ENCODE results near the gene SLC22A1.

SLC22A1 gene

DNA sequence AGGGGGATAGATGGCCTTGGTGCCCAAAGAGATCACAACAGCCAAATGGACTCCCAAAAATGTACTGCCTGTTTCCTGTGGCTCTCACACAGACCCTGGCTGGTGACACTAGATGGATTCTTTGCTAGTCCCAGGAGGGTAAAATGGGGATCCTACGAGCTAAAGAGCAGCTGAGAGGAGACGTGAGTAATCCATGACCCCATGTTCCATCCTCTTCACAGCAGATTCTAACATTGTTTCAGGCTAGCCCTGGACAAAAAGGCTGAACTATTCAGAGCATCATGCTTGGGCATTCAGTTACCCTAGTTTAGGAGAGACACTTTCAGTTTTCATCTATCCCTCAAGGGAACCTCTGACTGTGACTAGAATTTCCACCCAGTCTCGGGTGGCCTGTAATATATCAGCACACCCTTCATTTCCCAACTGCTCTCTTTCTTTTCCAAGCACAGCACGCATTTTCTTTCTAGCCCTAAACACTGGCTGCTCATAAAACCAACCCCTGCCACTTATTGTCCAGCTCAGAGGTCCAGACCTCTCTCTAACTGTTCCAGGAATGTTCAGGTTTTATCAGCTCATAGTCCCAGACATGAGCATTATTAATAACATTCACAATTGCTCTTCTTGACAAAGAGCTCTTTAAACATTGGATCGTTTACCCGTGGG lies 48.5 kb downstream of the SLC22A1 start:
- no peak for DNase-seq (ENCODE audit: low read depth in 2 of 3, low spot score in 1 of 3)

DNA sequence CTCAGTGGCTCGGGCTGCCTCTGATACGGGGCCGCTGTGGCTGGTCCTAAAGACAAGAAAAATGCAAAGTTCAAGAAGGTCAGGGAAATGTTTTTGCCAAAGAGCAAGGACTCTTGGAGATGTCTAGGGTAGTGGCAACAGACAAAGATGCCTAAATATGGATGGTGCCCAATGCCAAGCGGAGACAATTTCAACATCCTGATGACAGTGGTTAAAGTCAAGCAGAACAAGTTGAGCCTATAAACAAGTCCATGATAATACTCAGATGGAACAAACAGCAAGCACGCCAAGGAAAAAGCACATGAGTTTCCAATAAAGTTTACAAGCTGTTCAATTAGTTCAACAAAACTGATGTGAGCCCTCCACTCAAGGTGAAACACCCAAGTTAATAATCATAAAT lies 51.1 kb downstream of the SLC22A1 start:
- DNase-seq (ENCODE audit: low read depth in 2 of 3, low spot score in 1 of 3): no peak

DNA sequence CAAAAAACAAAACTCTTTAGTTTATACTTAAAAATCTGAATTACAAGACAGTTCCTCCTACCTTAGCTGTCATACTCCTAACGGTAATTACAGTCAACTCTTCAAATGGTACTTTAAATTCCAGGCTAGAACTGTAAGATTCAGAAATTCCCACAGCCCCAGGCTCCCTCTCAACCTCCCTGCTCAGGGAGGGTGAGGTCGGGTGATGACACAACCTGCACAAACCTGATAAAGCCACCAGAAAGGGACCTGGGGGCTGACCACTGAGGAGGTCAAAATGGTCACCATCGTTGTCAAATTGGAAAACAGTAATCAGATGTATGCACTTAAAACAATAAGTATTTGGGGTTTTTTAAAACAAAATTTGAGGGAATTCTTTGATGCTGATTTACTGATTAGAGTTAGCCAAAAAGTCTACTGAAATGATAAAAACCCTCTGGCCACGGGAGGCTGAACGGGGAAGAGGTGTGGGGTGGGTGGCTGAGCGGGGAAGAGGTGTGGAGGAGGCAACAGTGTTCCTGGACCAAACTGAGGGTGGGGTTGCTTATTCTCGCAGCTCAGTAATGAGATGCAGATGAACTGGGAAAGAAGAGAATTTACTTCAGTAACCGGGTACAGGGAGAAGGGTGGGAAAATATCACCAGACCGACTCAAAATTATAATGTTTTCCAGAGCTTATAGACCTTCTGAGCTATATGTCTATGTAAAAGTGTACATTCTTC lies 52.4 kb downstream of the SLC22A1 start:
- DNase-seq (ENCODE audit: low read depth in 2 of 3, low spot score in 1 of 3): no peak

DNA sequence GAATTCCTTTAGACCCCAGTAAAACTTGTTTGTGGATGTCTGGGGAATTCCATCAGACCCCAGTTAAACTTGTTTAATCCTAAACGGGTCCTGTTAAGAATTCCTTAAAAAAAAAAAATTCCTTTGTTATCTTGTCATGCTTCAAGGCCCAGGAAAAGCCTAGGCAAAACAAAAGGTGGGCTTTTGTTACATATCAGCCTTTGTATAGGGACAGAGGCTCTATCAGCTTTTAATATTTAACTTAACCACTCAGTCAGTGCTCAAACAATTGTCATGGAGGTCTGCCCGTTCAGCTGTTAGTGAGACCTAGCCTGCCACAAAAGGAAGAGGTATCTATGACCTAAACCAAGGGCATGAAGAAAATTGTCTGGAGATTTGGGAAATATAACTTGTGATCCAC lies 53.1 kb downstream of the SLC22A1 start:
- no peak for DNase-seq (ENCODE audit: low read depth in 2 of 3, low spot score in 1 of 3)

DNA sequence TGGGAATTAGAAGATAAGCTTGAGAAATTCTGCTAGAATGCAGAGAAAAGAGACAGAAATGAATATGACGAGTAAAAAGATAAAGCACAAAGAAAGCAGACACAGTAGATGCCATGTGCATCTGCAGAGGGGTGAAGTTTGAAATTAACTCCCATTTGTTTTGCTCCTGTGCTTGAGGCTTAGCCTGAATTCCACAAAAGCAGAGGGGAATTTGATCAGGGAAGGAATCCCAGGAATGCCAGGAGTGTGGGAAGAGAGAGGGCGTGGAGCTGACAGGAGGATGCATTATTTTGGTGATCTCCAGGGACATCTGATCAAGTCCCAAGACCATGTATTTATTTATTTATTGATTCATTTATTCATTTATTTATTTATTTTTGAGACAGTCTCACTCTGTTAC lies 55.6 kb downstream of the SLC22A1 start:
- no peak for DNase-seq (ENCODE audit: low read depth in 2 of 3, low spot score in 1 of 3)

DNA sequence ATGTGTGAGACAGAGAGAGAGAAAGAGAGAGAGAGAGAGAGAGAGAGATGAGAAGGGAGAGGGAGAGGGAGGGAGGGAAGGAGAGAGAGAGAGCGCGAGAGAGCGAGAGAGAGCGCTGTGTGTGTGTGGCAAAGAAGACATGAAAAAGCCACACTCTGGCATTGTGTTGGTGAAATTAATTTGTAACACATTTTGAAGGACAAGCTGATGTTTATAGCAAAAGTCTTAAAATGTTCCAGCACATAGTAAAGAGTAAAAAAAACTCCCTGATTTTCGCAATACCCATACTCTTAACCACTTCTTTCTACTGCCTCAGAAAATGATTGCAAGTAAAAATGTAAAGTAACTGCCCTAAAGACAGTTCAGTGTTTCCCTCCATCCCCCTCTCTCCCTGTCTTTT lies 56.7 kb downstream of the SLC22A1 start:
- no peak for DNase-seq (ENCODE audit: low read depth in 2 of 3, low spot score in 1 of 3)

DNA sequence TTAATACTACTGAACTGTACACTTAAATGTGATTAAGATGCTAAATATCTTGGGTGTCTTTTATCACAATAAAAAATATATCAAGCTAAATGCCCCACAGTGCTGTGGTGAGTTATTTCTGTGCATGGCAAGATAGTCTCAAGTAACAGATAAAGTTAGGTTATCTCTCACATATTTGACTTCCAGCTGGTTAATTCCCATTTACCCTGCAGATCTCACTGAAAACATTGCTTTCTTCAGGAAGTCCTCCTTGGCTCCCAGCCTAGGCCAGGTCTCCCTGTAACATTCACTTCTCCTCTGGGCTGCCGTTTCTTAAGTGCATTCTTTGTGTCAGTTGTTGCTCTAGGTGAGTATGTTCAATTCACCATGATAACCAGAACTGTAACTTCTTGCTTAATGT lies 59.1 kb downstream of the SLC22A1 start:
- no peak for DNase-seq (ENCODE audit: low read depth in 2 of 3, low spot score in 1 of 3)

DNA sequence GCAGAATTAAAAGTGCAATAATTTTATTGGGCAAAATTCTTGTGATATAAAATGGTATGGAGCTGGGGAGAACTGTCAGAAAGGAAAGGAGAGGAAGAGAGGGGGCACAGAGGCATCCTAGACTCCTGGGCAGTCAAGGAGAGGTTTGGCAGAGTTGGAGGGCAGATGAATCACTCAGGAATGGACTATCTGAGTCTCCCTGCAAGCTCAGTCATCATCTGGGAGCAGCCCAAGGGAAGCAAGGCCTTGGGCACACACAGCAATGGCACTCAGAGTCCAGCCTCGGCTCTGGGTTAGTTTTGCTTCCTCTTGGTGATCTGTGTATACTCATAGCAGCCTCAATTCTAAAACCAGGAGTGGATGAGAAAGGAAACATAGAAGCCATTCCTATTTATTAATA lies 67.2 kb downstream of the SLC22A1 start:
- DNase-seq (ENCODE audit: low read depth in 2 of 3, low spot score in 1 of 3): no peak

DNA sequence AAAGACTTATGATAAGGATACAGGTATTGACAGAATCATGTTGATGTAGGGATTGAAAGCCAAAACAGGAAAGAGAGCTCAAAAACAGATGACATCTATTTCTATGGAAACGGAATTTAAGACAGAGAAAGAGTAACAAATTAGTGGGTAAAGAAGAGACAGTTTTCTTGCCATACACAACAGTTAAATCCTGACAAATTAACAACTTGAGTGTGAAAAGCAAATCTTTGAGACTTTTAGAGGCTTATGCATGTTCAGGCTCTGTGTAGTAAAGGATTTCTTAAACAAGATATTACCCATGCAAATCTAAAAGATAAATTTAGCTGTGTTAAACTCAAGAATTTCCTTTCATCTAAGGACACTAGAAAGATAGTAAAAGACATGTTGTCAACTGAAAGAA lies 68.5 kb downstream of the SLC22A1 start:
- no peak for DNase-seq (ENCODE audit: low read depth in 2 of 3, low spot score in 1 of 3)

DNA sequence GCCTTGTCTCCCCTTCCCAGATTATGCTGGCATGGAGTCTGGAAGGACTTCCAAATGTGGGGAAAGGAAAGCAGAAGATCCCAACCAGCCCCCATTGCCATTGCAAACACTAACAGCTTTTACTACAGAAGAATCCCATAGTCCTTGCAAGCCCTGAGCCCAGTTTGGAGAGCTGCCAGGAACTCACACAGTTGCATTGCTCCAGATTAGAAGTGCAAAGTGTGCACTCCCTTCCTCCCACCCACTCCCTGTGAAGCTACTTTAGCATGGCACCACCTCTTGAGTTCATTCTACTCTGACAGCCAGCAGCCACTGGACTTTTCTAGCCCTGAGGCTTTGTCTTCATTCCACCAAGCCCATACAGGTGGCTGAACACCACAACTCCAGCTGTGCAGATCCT lies 69.4 kb downstream of the SLC22A1 start:
- no peak for DNase-seq (ENCODE audit: low read depth in 2 of 3, low spot score in 1 of 3)

DNA sequence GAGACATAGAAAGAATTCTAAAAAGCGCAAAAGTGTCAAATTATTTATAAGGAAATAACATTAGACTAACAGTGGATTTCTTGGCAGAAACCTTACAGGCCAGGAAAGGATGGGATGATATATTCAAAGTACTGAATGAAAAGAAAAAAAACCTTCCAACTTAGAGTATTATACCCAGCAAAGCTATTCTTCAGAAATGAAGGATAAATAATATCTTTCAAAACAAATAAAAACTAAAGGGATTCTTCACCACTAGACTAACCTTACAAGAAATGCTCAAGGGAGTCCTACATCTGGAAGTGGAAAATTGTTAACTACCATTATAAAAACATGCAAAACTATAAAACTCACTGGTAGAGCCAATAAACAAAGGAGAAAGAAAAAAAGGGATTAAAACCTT lies 71.2 kb downstream of the SLC22A1 start:
- no peak for DNase-seq (ENCODE audit: low read depth in 2 of 3, low spot score in 1 of 3)

DNA sequence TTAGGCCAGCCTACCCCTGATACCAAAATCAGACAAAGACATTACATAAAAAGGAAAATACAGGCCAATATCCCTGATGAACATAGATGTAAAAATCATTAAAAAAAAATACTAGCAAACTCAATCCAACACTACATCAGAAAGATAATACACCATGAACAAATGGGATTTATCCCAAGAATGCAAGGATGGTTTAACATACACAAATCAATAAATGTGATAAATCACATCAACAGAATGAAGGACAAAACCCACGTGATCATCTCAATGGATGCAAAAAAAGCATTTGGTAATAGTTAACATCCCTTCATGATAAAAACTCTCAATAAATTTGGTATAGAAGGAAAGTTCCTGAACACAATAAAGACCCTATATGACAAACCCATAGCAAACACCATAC lies 73.2 kb downstream of the SLC22A1 start:
- no peak for DNase-seq (ENCODE audit: low read depth in 2 of 3, low spot score in 1 of 3)

DNA sequence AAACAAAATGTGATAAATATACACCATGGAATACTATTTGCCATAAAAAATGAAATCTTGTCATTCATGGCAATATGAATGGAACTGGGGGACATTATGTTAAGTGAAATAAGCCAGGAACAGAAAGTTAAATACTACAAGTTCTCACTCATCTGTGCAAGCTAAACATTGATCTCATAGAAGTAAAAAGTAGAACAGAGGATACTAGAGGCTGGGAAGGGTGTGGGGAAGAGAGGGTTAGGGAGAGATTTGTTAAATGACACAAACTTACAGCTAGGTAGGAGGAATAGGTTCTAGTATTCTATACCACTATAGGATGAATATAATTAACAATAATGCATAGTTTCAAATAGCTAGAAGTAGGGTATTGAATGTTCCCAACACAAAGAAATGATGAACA lies 76.0 kb downstream of the SLC22A1 start:
- DNase-seq (ENCODE audit: low read depth in 2 of 3, low spot score in 1 of 3): no peak

DNA sequence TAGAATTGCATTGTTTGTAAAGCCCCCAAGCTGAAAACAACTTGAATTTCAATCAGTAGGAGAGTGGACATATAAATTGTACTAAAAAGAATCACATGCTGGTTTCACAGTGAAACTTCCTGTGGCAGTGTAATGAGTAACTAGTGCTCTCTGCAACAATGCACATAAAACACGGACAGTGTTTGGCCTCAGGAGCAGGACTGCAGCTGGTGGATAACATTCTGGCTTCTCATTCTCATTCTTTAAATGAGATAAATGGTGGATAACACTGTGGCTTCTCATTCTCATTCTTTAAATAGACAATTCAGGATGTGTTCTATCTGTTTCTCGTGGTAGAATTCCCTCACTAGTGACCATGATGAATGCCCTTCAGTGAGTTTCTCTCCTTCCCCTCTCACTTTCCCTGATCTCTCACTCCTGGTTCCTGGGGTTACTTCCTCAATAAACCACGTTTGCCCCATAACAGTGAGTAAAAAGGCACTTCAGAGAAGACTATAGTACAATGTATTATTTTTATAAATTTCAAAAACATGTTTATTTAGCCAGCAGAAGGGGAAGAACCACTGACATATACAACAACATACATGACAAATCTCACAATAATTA lies 77.1 kb downstream of the SLC22A1 start:
- DNase-seq (ENCODE audit: low read depth in 2 of 3, low spot score in 1 of 3): no peak

DNA sequence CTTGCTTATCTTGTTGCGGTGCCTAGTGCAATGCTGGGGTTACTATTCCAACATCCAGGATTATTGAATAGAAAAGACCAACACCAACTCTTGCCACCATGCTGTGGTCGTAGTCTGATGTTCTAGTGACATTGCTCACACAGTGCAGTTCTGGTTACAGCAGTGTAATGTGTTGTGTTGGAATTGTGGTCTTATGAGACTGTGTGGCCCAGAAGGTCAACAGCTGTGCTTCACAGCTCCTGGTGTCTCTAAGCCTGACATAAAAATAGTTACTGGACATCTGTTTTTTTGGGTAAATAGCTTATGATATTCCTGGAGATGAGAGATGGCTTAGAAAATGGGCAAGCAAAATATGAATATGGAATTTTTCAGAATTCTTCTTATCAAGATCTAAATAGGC lies 79.4 kb downstream of the SLC22A1 start:
- no peak for DNase-seq (ENCODE audit: low read depth in 2 of 3, low spot score in 1 of 3)

DNA sequence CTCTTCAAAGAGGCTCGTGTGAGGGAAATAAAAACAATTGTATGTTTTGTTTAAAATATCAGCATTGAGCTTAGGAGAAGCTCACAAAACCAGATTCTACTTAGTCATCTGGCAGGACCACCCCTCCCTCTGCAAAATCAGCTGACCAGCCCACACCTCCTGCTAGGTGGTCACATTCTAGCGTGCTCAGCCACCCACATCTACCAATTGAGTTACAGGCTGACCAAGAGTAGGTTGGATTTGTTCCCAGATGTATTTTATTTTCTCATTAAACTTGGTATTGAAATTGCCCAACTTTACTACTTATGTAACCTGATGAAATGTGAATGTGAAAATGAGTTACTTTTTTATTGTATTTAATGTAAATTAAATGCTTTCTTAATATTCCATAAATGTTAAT lies 80.8 kb downstream of the SLC22A1 start:
- no peak for DNase-seq (ENCODE audit: low read depth in 2 of 3, low spot score in 1 of 3)

DNA sequence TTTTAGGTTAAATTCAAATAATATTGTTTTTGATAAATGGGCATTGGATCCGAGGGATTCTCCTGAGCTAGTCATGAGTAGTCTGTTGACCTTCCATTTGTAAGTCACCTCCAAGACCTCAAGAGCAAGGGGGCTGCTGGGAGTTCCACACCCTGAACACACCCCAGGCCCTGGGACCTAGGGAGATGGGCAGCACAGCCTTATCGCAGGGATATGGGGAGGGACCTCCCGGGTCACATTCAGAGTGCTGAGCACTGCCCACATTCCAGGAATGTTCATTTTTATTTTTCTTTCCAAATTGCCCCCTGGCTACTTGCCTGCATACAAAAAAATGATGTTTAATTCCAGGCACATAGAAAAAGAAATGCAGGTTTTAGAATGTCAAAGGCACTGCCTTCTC lies 81.5 kb downstream of the SLC22A1 start:
- DNase-seq (ENCODE audit: low read depth in 2 of 3, low spot score in 1 of 3): no peak

DNA sequence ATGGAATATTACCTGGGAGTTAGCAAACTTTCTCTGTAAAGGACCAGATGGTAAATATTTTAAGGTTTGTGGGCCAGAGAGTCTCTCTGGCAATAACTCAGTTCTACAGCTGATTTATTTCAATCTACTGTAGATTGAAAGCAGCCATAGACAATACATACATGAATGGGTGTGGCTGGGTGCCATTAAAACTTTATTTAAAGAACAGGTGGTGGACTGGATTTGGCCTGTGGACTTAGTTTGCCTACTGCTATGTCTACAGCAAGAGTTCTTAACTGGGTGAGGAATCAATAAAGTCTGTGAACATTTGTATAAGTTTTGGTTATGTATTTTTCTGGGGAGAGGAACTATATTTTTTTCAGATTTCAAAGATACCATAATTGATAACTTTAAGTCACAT lies 81.9 kb downstream of the SLC22A1 start:
- no peak for DNase-seq (ENCODE audit: low read depth in 2 of 3, low spot score in 1 of 3)

DNA sequence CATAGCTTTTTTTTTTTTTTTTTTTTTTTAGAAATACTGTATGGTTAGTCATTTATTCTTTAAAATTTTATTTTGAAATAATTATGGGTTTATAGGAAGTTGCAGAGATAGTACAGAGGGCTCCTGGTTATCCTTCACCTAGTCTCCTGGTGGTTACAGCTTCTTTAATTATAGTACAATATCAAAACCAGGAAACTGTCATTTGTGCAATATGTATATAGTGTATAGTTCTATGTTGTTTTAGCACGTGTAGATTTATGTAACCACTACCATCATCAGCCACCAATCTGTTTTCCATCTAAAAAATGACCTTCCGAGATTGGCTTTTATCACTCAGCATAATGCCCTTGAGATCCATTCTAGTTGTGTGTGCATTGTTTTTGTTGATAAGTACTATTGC lies 82.3 kb downstream of the SLC22A1 start:
- no peak for DNase-seq (ENCODE audit: low read depth in 2 of 3, low spot score in 1 of 3)

DNA sequence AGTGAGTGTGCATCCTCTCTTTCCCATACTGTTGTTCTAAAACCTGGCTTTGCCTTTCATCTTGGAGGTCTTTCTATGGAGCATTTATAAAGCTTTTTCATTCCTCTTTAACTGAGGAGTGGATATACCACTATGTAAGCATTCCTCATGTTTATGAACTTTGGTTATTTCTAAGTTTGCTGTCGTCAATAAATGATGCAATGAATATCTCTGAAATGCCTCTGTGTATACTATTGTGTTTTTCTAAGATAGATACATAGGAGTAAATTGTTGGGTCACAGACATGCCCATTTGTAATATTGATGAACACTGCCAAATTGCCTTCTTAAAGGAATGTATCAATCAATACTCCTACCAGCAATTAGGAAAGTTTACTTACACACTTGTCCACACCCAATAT lies 83.1 kb downstream of the SLC22A1 start:
- DNase-seq (ENCODE audit: low read depth in 2 of 3, low spot score in 1 of 3): no peak

DNA sequence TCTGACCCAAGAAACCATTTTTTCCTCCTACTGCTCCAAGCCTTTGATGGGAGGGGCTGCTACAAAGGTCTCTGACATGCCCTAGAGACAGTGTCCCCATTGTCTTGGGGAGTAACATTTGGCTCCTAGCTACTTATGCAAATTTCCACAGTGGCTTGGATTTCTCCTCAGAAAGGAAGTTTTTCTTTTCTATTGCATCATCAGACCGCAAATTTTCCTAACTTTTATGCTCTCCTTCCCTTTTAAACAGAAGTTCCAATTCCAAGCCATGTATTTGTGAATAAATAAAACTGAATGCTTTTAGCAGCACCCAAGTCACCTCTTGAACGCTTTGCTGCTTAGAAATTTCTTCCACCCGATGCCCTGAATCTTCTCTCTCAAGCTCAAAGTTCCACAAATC lies 86.0 kb downstream of the SLC22A1 start:
- DNase-seq (ENCODE audit: low read depth in 2 of 3, low spot score in 1 of 3): no peak
